SK-N-SH (cell line): ENCODE results near the gene UBE3D. TPM values are rescaled to one million over a fixed set of nuclear protein-coding genes. Genes with fewer than 3 reads are reported as not detected.

ENCODE experiments used
- CTCF ChIA-PET: fragments of 300-600, 350-600 bp; formaldehyde crosslinking; extraction: SDS; loops from one replicate; lab custom pipeline; 2021; lab: Yijun Ruan, JAX
- POLR2A ChIA-PET: fragments of 350-600 bp; sonication (Branson Sonifier 250); formaldehyde crosslinking; extraction: SDS; loops from one replicate; lab custom pipeline; 2020; ENCODE audit warnings: antibody characterized with exemption, inconsistent platforms; lab: Yijun Ruan, JAX
- DNase-seq: peaks from one replicate; pipeline ENCODE4 v3.0.0; 2012
- H2AFZ ChIP-seq: fragments of 200-600 bp; sonication (generic); 2 replicates; pipeline ENCODE4 v1.8.1; 2016; ENCODE audit warnings: antibody characterized with exemption, mild to moderate bottlenecking, low read depth
- H3F3A ChIP-seq: fragments of 200-600 bp; sonication (generic); replicated peaks from 2 replicates; pipeline ENCODE3; 2016; ENCODE audit warnings: antibody characterized with exemption, mild to moderate bottlenecking; ENCODE audit not compliant: insufficient read depth
- H3K27ac ChIP-seq, 2 experiments: fragments of 200-500 bp in 1 of 2; fragments of 200-600 bp in 1 of 2; sonication (Bioruptor generic) in 1 of 2; sonication (generic), shearing (Covaris generic) in 1 of 2; 2 replicates each; pipeline versions ENCODE4 v1.5.1 to v1.6.1; 2014 to 2016; ENCODE audit warnings: low read depth in 2 of 2, inconsistent platforms in 1 of 2, low read length in 1 of 2, mild to moderate bottlenecking in 1 of 2, mixed read lengths in 1 of 2
- H3K27me3 ChIP-seq: fragments of 200-600 bp; sonication (generic), shearing (Covaris generic); 2 replicates; pipeline ENCODE4 v1.6.1; 2016; ENCODE audit warnings: mixed run types; ENCODE audit not compliant: insufficient read depth
- H3K36me3 ChIP-seq, 2 experiments: fragments of 200-500 bp in 1 of 2; fragments of 200-600 bp in 1 of 2; sonication (Bioruptor generic) in 1 of 2; sonication (generic) in 1 of 2; replicated peaks in 1 of 2; 2 replicates each; pipeline versions ENCODE3 to v1.5.1; 2014 to 2016; ENCODE audit warnings: low read length in 1 of 2, mild to moderate bottlenecking in 1 of 2; ENCODE audit not compliant: insufficient read depth in 2 of 2, control insufficient read depth in 1 of 2
- H3K4me1 ChIP-seq, 2 experiments: fragments of 200-500 bp in 1 of 2; fragments of 200-600 bp in 1 of 2; sonication (Bioruptor generic) in 1 of 2; sonication (generic), shearing (Covaris generic) in 1 of 2; 2 replicates each; pipeline versions ENCODE4 v1.5.1 to v1.6.1; 2014 to 2016; ENCODE audit warnings: low read depth in 1 of 2, low read length in 1 of 2, mixed run types in 1 of 2; ENCODE audit not compliant: insufficient read depth in 2 of 2, control insufficient read depth in 1 of 2
- H3K4me2 ChIP-seq: fragments of 200-600 bp; sonication (generic), shearing (Covaris generic); 2 replicates; pipeline ENCODE4 v1.6.1; 2017; ENCODE audit warnings: mixed run types
- H3K4me3 ChIP-seq, 2 experiments: fragments of 200-500 bp in 1 of 2; fragments of 200-600 bp in 1 of 2; sonication (Bioruptor generic) in 1 of 2; sonication (generic), shearing (Covaris generic) in 1 of 2; 2 replicates each; pipeline versions ENCODE4 v1.5.1 to v1.8.1; 2014 to 2016; ENCODE audit warnings: low read depth in 2 of 2, inconsistent platforms in 1 of 2, low read length in 1 of 2, mild to moderate bottlenecking in 1 of 2, mixed read lengths in 1 of 2, moderate library complexity in 1 of 2
- H3K79me2 ChIP-seq: fragments of 200-600 bp; sonication (generic); 2 replicates; pipeline ENCODE4 v1.8.1; 2017; ENCODE audit warnings: mild to moderate bottlenecking; ENCODE audit not compliant: insufficient read depth
- H3K9ac ChIP-seq: fragments of 200-600 bp; sonication (generic); 2 replicates; pipeline ENCODE4 v1.6.1; 2017; ENCODE audit warnings: mixed run types
- H3K9me2 ChIP-seq: fragments of 200-600 bp; sonication (generic); 2 replicates; pipeline ENCODE4 v1.6.1; 2017; ENCODE audit warnings: mixed run types
- H3K9me3 ChIP-seq: fragments of 200-600 bp; sonication (generic); 2 replicates; pipeline ENCODE4 v1.6.1; 2017; ENCODE audit warnings: mixed run types, mild to moderate bottlenecking, moderate library complexity
- H4K20me1 ChIP-seq: fragments of 200-600 bp; sonication (generic); 2 replicates; pipeline ENCODE4 v1.6.1; 2017; ENCODE audit warnings: mild to moderate bottlenecking, mixed run types; ENCODE audit not compliant: insufficient read depth
- CHD2 ChIP-seq: fragments of 150-350 bp; IDR thresholded peaks from 2 replicates; pipeline ENCODE4 v1.6.1; 2018; ENCODE audit warnings: low read length; ENCODE audit not compliant: partially characterized antibody
- CTCF ChIP-seq: fragments of 200-600 bp; sonication (generic); IDR thresholded peaks from 2 replicates; pipeline ENCODE4 v1.6.1; 2017; ENCODE audit warnings: antibody characterized with exemption, mild to moderate bottlenecking, moderate library complexity
- EP300 ChIP-seq, 2 experiments: IDR thresholded peaks; 2 replicates each; pipeline versions ENCODE4 v1.4.0 to v1.6.1; 2012; ENCODE audit warnings: borderline replicate concordance in 1 of 2, low read depth in 1 of 2, low read length in 1 of 2
- FOSL2 ChIP-seq: IDR thresholded peaks from 2 replicates; pipeline ENCODE4 v1.4.0; 2012; ENCODE audit warnings: low read depth, mild to moderate bottlenecking, moderate library complexity, borderline replicate concordance
- GATA2 ChIP-seq: sonication (generic); formaldehyde crosslinking; IDR thresholded peaks from 2 replicates; pipeline ENCODE4 v1.5.0; 2020; ENCODE audit warnings: mild to moderate bottlenecking, missing genetic modification reagents
- JUND ChIP-seq: IDR thresholded peaks from 2 replicates; pipeline ENCODE4 v1.4.0; 2012
- MXI1 ChIP-seq: IDR thresholded peaks from 2 replicates; pipeline ENCODE4 v1.6.1; 2012; ENCODE audit warnings: mild to moderate bottlenecking, low read depth, low read length, improper control_type of control experiment
- RAD21 ChIP-seq: IDR thresholded peaks from 2 replicates; pipeline ENCODE4 v1.6.1; 2012; ENCODE audit warnings: mild to moderate bottlenecking, low read length
- RCOR1 ChIP-seq: fragments of 150-350 bp; IDR thresholded peaks from 2 replicates; pipeline ENCODE4 v1.6.1; 2017; ENCODE audit warnings: antibody characterized with exemption, low read length
- REST ChIP-seq: IDR thresholded peaks from 2 replicates; pipeline ENCODE4 v1.6.1; 2012; ENCODE audit warnings: mild to moderate bottlenecking, low read depth, low read length, moderate library complexity
- RFX5 ChIP-seq: IDR thresholded peaks from 2 replicates; pipeline ENCODE4 v1.6.1; 2012; ENCODE audit warnings: mild to moderate bottlenecking, improper control_type of control experiment, low read length
- RXRA ChIP-seq: IDR thresholded peaks from 2 replicates; pipeline ENCODE4 v1.4.0; 2012; ENCODE audit warnings: low read depth, mild to moderate bottlenecking, borderline replicate concordance
- SIN3A ChIP-seq: IDR thresholded peaks from 2 replicates; pipeline ENCODE4 v1.6.1; 2012; ENCODE audit warnings: low read depth, mild to moderate bottlenecking, low read length, moderate library complexity, borderline replicate concordance
- SMC3 ChIP-seq: IDR thresholded peaks from 2 replicates; pipeline ENCODE4 v1.6.1; 2012; ENCODE audit warnings: low read depth, low read length, improper control_type of control experiment
- TAF1 ChIP-seq: IDR thresholded peaks from 2 replicates; pipeline ENCODE4 v1.6.1; 2012; ENCODE audit warnings: low read depth, mild to moderate bottlenecking, low read length, moderate library complexity, borderline replicate concordance
- TCF12 ChIP-seq: IDR thresholded peaks from 2 replicates; pipeline ENCODE4 v1.4.0; 2012
- TEAD4 ChIP-seq: IDR thresholded peaks from 2 replicates; pipeline ENCODE4 v1.4.0; 2012; ENCODE audit warnings: mild to moderate bottlenecking, borderline replicate concordance; ENCODE audit not compliant: insufficient read depth
- YY1 ChIP-seq: IDR thresholded peaks from 2 replicates; pipeline ENCODE4 v1.4.0; 2012; ENCODE audit warnings: low read depth, mild to moderate bottlenecking
- WGBS: methylation state at CpG from one replicate; pipeline ENCODE4 v1.1.6; 2017; ENCODE audit warnings: low lambda C conversion rate; 5-methylcytosine and 5-hydroxymethylcytosine counted together
- polyA plus RNA-seq, 3 experiments: library from polyadenylated mRNA; depleted of rRNA; stranded (reverse); fragments of >200 nt; gene quantifications; 2 replicates each; pipeline ENCODE4 v1.2.3, GENCODE V29; 2012
- TF ChIP-seq, protein P1 (sequence below): IDR thresholded peaks from 2 replicates; pipeline ENCODE4 v1.4.0; 2012; ENCODE audit warnings: low read depth, borderline replicate concordance
- TF ChIP-seq, protein P2 (sequence below): fragments of 150-350 bp; IDR thresholded peaks from 2 replicates; pipeline ENCODE4 v1.6.1; 2017; ENCODE audit warnings: antibody characterized with exemption, low read length, low read depth, borderline replicate concordance

UBE3D gene
- polyA plus RNA-seq, 1 of the 3 experiments (the other 2 are of a cell fraction): 3.4 TPM

DNA sequence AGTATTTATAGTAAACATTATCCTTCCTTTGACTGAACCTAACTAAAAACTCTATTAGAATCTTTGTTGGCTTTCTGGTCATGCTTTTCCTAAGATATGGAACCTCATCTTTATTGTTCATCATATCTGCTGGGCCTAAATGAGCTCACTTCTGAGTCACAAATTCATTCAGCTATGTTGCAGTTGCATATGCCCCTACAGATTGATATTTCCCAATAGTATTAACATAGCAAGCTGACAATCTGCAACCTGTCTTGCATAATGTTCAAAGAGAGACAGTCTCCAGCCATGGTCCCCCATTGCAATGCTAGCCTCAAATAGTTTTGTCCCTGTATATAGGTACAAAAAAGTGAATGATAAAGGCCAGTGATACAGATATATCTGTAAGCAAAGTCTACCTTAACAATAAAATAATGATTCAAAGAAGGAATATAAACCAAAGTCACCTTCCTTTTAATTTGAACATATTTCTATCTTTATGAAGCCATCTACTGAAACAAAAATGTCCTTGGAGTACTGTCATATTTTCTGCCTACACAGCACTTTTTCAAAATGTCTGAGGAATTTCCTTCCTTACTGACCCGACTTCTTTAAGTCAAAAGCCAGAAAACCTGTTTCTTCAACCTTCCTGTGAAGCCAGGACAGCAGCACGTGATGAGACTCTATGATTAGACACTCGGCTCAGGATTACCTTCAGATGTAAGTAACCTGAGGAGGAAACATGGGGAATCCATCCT, 140.7 kb downstream of the UBE3D start:
- no peaks in the 10 kb centered on the region for H3K36me3 ChIP-seq
- H3K9me2 ChIP-seq: no peaks in the 10 kb centered on the region
- DNase-seq: no peak
- POLR2A ChIA-PET: no interaction called here
- no peaks in the 10 kb centered on the region for H3K4me1 ChIP-seq
- H3K9ac ChIP-seq: no peak overlapping the region
- H3K9me3 ChIP-seq: no peaks in the 10 kb centered on the region
- no peak overlapping the region for H3K4me2 ChIP-seq
- no peak overlapping the region for H3K27ac ChIP-seq
- WGBS: 91% methylated on average over 3 of the region's 3 CpGs
- CTCF ChIA-PET: no interaction called here
- peaks cover 4% of the 10 kb centered on the region for H3F3A ChIP-seq
- no peak overlapping the region for H2AFZ ChIP-seq
- H4K20me1 ChIP-seq: no peaks in the 10 kb centered on the region
- TF ChIP-seq TCF12 (no peak), SIN3A (no peak), CHD2 (no peak), EP300 (IDR thresholded peaks at IDR 0.05; ENCODE audit: borderline replicate concordance in 1 of 2, low read depth in 1 of 2, low read length in 1 of 2) (no peak), RAD21 (no peak), RCOR1 (no peak), MXI1 (no peak), TEAD4 (no peak), JUND (no peak), SMC3 (no peak), REST (no peak), RXRA (no peak), CTCF (no peak), RFX5 (no peak), GATA2 (no peak), TAF1 (no peak), YY1 (no peak), FOSL2 (no peak)
- TF ChIP-seq, protein P1, sequence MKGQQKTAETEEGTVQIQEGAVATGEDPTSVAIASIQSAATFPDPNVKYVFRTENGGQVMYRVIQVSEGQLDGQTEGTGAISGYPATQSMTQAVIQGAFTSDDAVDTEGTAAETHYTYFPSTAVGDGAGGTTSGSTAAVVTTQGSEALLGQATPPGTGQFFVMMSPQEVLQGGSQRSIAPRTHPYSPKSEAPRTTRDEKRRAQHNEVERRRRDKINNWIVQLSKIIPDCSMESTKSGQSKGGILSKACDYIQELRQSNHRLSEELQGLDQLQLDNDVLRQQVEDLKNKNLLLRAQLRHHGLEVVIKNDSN: no peak
- TF ChIP-seq, protein P2, sequence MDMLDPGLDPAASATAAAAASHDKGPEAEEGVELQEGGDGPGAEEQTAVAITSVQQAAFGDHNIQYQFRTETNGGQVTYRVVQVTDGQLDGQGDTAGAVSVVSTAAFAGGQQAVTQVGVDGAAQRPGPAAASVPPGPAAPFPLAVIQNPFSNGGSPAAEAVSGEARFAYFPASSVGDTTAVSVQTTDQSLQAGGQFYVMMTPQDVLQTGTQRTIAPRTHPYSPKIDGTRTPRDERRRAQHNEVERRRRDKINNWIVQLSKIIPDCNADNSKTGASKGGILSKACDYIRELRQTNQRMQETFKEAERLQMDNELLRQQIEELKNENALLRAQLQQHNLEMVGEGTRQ: no peak
- TF ChIP-seq, all 33 proteins: peak for 0
- Histone ChIP-seq H3K4me3 (no peak overlapping the region), H3K79me2 (no peaks in the 10 kb centered on the region), H3K27me3 (no peaks in the 10 kb centered on the region)
